ENCODE data around the gene GPR39. TPM values are rescaled to one million over a fixed set of nuclear protein-coding genes. Genes with fewer than 3 reads are reported as not detected.

Gene GPR39
- total RNA-seq, 2 donors from 2014 or later, result 12.3 to 14.6 TPM

GRCh38 chr2:132664096-132664495 lies 247.5 kb downstream of the GPR39 start:
- H3K9ac ChIP-seq (ENCODE audit: low read depth in 2 of 2, low read length in 2 of 2), result no peak overlapping the region

DNA sequence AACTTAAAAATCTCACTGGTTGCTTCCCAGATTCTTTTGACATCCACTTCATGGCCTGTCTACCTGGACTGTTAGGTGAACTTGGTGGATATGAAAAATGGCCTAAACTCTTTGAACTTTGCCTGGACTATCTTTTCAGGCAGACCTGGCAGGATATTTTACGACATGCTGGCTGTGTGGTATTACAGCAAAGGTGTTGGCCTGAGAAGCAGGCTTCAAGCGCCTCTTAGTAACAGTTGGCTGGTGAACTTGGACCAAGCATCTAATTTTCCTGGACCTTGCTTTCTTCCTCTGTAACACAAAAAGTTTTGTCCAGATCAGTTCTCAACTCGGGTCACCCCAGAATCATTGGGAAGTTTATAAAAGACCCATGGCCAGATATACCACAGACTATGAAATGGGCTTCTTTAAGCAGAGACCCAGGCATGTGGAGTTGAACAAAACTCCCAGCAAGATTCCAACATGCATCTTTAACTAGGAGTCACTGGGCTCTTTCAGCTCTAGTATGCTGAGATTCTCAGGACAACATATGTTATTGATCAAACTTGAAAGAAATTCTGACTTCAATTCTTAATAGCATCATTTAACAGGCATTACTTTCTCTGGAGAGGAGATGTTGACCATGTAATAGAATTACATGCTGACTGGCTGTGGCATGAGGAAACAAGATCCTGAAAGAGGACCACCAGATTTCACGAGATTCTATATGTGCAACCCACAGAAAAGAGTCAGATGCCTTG lies 249.0 kb downstream of the GPR39 start:
- intact Hi-C loops (cut with DNase I), result no loop called here
- DNase-seq, result no peak
- no peak overlapping the region for H3K4me3 ChIP-seq
- H3K9me3 ChIP-seq, result no peaks in the 10 kb centered on the region
- peaks cover 7% of the 10 kb centered on the region for H3K4me1 ChIP-seq
- peaks cover 24% of the 10 kb centered on the region for H3K27me3 ChIP-seq
- H3K9ac ChIP-seq (ENCODE audit: low read depth in 2 of 2, low read length in 2 of 2), result no peak overlapping the region
- H3K36me3 ChIP-seq, result no peaks in the 10 kb centered on the region
- TF ChIP-seq, protein P1, sequence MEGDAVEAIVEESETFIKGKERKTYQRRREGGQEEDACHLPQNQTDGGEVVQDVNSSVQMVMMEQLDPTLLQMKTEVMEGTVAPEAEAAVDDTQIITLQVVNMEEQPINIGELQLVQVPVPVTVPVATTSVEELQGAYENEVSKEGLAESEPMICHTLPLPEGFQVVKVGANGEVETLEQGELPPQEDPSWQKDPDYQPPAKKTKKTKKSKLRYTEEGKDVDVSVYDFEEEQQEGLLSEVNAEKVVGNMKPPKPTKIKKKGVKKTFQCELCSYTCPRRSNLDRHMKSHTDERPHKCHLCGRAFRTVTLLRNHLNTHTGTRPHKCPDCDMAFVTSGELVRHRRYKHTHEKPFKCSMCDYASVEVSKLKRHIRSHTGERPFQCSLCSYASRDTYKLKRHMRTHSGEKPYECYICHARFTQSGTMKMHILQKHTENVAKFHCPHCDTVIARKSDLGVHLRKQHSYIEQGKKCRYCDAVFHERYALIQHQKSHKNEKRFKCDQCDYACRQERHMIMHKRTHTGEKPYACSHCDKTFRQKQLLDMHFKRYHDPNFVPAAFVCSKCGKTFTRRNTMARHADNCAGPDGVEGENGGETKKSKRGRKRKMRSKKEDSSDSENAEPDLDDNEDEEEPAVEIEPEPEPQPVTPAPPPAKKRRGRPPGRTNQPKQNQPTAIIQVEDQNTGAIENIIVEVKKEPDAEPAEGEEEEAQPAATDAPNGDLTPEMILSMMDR (IDR thresholded peaks at IDR 0.05), result no peak
- no peak overlapping the region for H3K27ac ChIP-seq

More at GRCh38 chr2:132664096-132664495, 247.5 kb downstream of the GPR39 start:
- TF ChIP-seq, protein P1 (IDR thresholded peaks at IDR 0.05), result no peak
- H3K27ac ChIP-seq, result no peak overlapping the region
- DNase-seq, result no peak
- peaks cover 9% of the 10 kb centered on the region for H3K27me3 ChIP-seq
- peaks cover 3% of the 10 kb centered on the region for H3K4me1 ChIP-seq
- intact Hi-C loops (cut with DNase I), result no loop called here
- no peaks in the 10 kb centered on the region for H3K36me3 ChIP-seq
- no peak overlapping the region for H3K4me3 ChIP-seq
- no peaks in the 10 kb centered on the region for H3K9me3 ChIP-seq

GRCh38 chr2:132667706-132668105 lies 251.1 kb downstream of the GPR39 start:
- H3K9ac ChIP-seq (ENCODE audit: low read depth in 2 of 2, low read length in 2 of 2), result no peak overlapping the region
- H3K4me3 ChIP-seq, result no peak overlapping the region
- no peaks in the 10 kb centered on the region for H3K36me3 ChIP-seq
- H3K9me3 ChIP-seq, result no peaks in the 10 kb centered on the region
- H3K27me3 ChIP-seq, result peaks cover 32% of the 10 kb centered on the region
- TF ChIP-seq, protein P1 (IDR thresholded peaks at IDR 0.05), result no peak
- intact Hi-C loops (cut with DNase I), result no loop called here
- H3K4me1 ChIP-seq, result peaks cover 7% of the 10 kb centered on the region
- DNase-seq, result no peak
- H3K27ac ChIP-seq, result no peak overlapping the region

DNA sequence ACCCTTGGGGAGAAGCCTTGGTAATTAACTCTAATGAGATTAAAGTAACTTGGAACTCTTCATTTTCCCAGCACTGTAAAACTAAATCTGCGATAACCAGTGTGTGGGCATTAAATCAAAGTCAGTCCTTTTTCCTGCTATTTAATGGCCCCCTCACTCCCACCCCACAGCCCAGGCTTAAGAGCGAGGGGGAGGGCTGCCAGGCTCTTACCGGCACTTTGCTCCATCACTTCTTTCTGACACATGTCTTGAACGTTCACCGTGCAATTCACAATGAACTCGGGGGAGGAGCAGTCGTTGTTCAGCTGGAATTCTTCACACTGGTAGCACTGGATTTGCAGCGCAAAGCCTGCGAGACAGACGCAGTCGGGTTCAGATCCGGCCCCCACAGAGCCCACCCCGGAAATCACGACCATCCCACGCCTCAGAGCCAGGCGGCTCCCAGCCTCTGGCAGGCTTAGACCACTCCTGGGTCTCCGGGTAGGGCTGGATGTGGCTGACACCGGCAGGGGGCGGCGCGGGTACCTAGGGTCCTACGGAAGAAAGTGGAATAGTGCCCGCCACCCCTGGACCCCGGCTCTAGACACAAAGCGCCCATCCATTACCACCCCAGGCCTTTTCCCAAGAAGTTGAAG lies 251.7 kb downstream of the GPR39 start:
- Histone ChIP-seq H3K27ac (no peak overlapping the region), H3K36me3 (no peaks in the 10 kb centered on the region), H3K9ac (ENCODE audit: low read depth in 2 of 2, low read length in 2 of 2) (no peak overlapping the region), H3K27me3 (peaks cover 32% of the 10 kb centered on the region), H3K4me1 (peaks cover 7% of the 10 kb centered on the region), H3K9me3 (no peaks in the 10 kb centered on the region), H3K4me3 (no peak overlapping the region)
- intact Hi-C loops (cut with DNase I), result no loop called here
- no peak for DNase-seq
- TF ChIP-seq, protein P1 (IDR thresholded peaks at IDR 0.05), result no peak

DNA sequence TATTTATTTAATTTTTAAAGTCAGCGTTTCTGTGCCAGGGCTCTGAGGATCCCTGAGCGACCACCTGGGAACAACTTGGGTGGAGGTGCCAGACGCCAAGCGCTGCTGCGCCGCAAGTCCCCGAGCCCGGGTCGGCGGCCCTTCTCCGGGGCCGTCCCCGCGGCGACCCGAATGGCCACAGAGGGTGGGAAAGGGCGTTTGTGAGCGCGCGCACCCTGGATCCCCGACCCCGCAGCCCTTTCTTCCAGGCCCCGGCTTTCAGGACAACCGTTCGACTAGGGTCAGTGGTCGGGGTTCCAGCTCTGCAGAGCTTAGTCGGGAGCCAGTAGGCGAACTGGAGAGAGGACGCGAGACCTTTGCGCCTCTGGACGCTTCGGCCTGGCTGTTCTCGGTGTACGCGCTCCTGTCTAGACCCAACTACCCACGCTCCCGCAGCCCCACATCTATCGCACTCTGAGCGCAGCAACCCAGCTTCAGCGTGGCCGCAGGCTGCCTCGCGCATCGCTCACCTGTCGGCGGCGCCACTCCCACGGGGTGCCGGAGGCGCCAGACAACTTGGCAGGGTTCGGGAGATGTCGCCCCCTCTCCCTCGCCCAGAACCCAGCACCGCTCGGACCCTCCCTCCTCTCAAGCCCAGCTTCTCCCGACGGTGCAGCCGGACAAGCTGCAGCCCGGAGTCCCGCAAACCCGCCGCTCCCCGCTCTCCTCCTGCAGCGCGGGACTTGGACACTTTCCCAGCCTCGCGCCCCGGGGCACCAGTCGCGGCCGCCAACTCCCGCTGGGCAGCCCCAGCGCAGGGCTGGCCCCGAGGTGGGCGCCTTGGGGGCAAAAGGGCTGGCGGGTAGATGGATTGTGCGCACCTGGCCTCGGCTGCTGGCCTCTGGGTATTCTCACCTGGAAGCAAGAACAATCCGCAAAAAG lies 252.6 kb downstream of the GPR39 start:
- Histone ChIP-seq H3K4me1 (peaks cover 7% of the 10 kb centered on the region), H3K9me3 (no peaks in the 10 kb centered on the region), H3K4me3 (peak overlapping the region; percentile 43), H3K9ac (ENCODE audit: low read depth in 2 of 2, low read length in 2 of 2) (peak overlapping the region in 1 of 2 donors; percentile 12), H3K36me3 (no peaks in the 10 kb centered on the region), H3K27ac (no peak overlapping the region), H3K27me3 (peaks cover 32% of the 10 kb centered on the region)
- intact Hi-C loops (cut with DNase I), result no loop called here
- TF ChIP-seq, protein P1 (IDR thresholded peaks at IDR 0.05), result no peak
- DNase-seq, result peak; percentile 16

Data from colonic mucosa (tissue), 4 donors.